ENCODE measurements around the gene TCF7L2.

DNA sequence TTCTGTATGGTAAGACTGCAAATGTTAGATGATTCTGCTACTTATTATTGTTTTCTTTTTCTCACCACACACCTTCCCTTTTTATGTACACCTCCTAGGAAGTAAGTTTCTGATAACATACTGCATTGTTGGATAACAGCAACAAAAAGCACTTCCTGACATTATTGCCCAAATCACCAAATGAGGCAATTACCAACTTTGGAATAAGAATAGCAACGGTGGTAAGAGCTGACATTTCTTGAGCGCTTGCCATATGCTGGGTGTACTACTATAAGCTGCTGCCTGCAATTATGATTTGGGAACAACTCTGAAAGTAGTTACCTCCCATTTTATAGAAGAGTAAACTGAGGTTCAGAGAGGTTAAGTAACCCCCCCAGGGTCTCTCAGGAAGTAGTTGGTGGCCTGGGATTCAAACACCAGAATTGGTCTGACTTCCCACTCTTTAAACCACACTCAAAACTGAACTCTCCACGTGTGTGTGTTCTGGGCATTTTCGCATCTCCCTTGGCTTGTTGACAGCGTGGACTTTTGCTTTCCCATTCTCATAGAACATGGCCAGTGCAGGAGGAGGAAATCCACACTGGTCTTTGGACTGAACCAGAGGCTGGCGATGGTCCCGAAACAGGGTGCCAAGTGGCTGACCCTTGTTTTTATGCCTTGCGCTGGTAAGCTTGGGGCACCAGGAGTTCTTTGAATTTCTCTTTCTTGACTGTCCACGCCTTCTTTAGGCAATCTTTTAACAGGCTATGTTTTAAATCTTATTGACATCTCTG, 71.4 kb downstream of the TCF7L2 start:
- TF ChIP-seq POLR2AphosphoS5 (IDR thresholded peaks at IDR 0.05; ENCODE audit: low read depth, low read length) (no peak), FOXP2 (optimal IDR thresholded peaks at IDR 0.05; ENCODE audit: borderline replicate concordance, extremely low read depth, extremely low read length, insufficient read depth) (no peak)

Measured in PFSK-1 (cell line).